Natural killer cell (primary cell): ENCODE results near the gene MARK3. TPM values are rescaled to one million over a fixed set of nuclear protein-coding genes. Genes with fewer than 3 reads are reported as not detected.

ENCODE experiments used
- ATAC-seq, 3 donors: fragments of 150-1000 bp in 2 of 3; fragments of 200-7000 bp in 1 of 3; cut with Tn5 transposase; 1 replicate in 1 of 3; 2 replicates in 2 of 3; pipeline ENCODE4 v1.10.0; 2021; ENCODE audit warnings: mild to moderate bottlenecking in 2 of 3, moderate library complexity in 2 of 3
- DNase-seq, 2 donors: peaks; one replicate each; pipeline versions ENCODE4 v3.0.0 to v3.0.0-alpha.2; 2013 to 2021; ENCODE audit warnings: mixed read lengths in 1 of 2
- H3K27ac ChIP-seq: one replicate; pipeline ENCODE4 v1.5.1; 2013; ENCODE audit warnings: mild to moderate bottlenecking, low read length
- H3K27me3 ChIP-seq: one replicate; pipeline ENCODE4 v1.6.1; 2013; ENCODE audit warnings: low read length; ENCODE audit not compliant: control insufficient read depth, insufficient read depth
- H3K36me3 ChIP-seq: one replicate; pipeline ENCODE4 v1.6.1; 2013; ENCODE audit warnings: low read length; ENCODE audit not compliant: control insufficient read depth, insufficient read depth
- H3K4me1 ChIP-seq: one replicate; pipeline ENCODE4 v1.6.1; 2013; ENCODE audit warnings: low read length; ENCODE audit not compliant: control insufficient read depth, insufficient read depth
- H3K4me3 ChIP-seq: one replicate; pipeline ENCODE4 v1.5.1; 2013; ENCODE audit warnings: low read length
- H3K9me3 ChIP-seq: one replicate; pipeline ENCODE4 v1.6.1; 2013; ENCODE audit warnings: low read length; ENCODE audit not compliant: control insufficient read depth, insufficient read depth
- H3K27ac Mint-ChIP-seq, 2 donors: one replicate each; pipeline ENCODE4 v1.8.0; 2022; ENCODE audit warnings: mild to moderate bottlenecking in 2 of 2, mixed read lengths in 2 of 2, moderate library complexity in 1 of 2
- H3K27me3 Mint-ChIP-seq, 2 donors: one replicate each; pipeline ENCODE4 v1.8.0; 2022; ENCODE audit warnings: low read depth in 2 of 2, mixed read lengths in 2 of 2
- H3K36me3 Mint-ChIP-seq: one replicate; pipeline ENCODE4 v1.8.0; 2022; ENCODE audit warnings: mixed read lengths
- H3K4me1 Mint-ChIP-seq, 2 donors: one replicate each; pipeline ENCODE4 v1.8.0; 2022; ENCODE audit warnings: mixed read lengths in 2 of 2
- H3K4me3 Mint-ChIP-seq: one replicate; pipeline ENCODE4 v1.8.0; 2022; ENCODE audit warnings: mild to moderate bottlenecking, moderate library complexity, mixed read lengths
- H3K9me3 Mint-ChIP-seq, 2 donors: one replicate each; pipeline ENCODE4 v1.8.0; 2022; ENCODE audit warnings: mixed read lengths in 2 of 2
- WGBS: methylation state at CpG from one replicate; pipeline ENCODE4 v1.1.7; 2013; ENCODE audit warnings: missing lambda C conversion rate; ENCODE audit not compliant: insufficient coverage; 5-methylcytosine and 5-hydroxymethylcytosine counted together
- intact Hi-C: fragments of 100-400 bp; cut with micrococcal nuclease; formaldehyde crosslinking; loops from one replicate; pipeline ENCODE4 v1.14.2; 2022
- total RNA-seq, 4 donors: library from RNA; stranded (reverse); fragments of 120-200 nt in 1 of 4; gene quantifications; one replicate each; pipeline versions ENCODE4 v1.2.3 to v1.2.4, GENCODE V29; 2013 to 2022
- TF ChIP-seq, protein P1 (sequence below): fragments of 200-600 bp; IDR thresholded peaks from one replicate; pipeline ENCODE4 v1.8.0; 2022; ENCODE audit warnings: antibody characterized with exemption

Gene MARK3
- total RNA-seq, 3 donors from 2014 or later (not counting 1 experiment from before 2014, with no cell fraction given): 138 to 167 (median 152) TPM

- no peaks in the 10 kb centered on the region for H3K4me1 ChIP-seq
- peaks cover 47 to 53% of the 10 kb centered on the region in 2 donors for H3K4me1 Mint-ChIP-seq
- intact Hi-C loops: no loop called here
- no peak overlapping the region for H3K4me3 ChIP-seq
- DNase-seq (no peak), ATAC-seq (no peak)
- H3K4me3 Mint-ChIP-seq: no peak overlapping the region
- H3K27ac ChIP-seq: no peak overlapping the region
- H3K36me3 ChIP-seq: peaks cover 7% of the 10 kb centered on the region
- no peaks in the 10 kb centered on the region for H3K36me3 Mint-ChIP-seq
- WGBS: 100% methylated on average over 5 of the region's 6 CpGs
- H3K27me3 Mint-ChIP-seq: no peaks in the 10 kb centered on the region
- H3K9me3 Mint-ChIP-seq: no peaks in the 10 kb centered on the region
- TF ChIP-seq, protein P1, sequence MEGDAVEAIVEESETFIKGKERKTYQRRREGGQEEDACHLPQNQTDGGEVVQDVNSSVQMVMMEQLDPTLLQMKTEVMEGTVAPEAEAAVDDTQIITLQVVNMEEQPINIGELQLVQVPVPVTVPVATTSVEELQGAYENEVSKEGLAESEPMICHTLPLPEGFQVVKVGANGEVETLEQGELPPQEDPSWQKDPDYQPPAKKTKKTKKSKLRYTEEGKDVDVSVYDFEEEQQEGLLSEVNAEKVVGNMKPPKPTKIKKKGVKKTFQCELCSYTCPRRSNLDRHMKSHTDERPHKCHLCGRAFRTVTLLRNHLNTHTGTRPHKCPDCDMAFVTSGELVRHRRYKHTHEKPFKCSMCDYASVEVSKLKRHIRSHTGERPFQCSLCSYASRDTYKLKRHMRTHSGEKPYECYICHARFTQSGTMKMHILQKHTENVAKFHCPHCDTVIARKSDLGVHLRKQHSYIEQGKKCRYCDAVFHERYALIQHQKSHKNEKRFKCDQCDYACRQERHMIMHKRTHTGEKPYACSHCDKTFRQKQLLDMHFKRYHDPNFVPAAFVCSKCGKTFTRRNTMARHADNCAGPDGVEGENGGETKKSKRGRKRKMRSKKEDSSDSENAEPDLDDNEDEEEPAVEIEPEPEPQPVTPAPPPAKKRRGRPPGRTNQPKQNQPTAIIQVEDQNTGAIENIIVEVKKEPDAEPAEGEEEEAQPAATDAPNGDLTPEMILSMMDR: no peak
- no peaks in the 10 kb centered on the region for H3K9me3 ChIP-seq
- no peaks in the 10 kb centered on the region for H3K27me3 ChIP-seq
- peak overlapping the region; percentile 19 to 48 for H3K27ac Mint-ChIP-seq
These were observed 57.1 kb downstream of the MARK3 start for GRCh38 chr14:103442288-103442687.

- Mint-ChIP-seq H3K36me3 (no peaks in the 10 kb centered on the region), H3K9me3 (no peaks in the 10 kb centered on the region), H3K4me3 (no peak overlapping the region), H3K4me1 (peaks cover 56 to 61% of the 10 kb centered on the region in 2 donors), H3K27me3 (no peaks in the 10 kb centered on the region), H3K27ac (no peak overlapping the region)
- DNase-seq (no peak), ATAC-seq (no peak)
- no peak overlapping the region for H3K27ac ChIP-seq
- intact Hi-C loops: no loop called here
- WGBS: no CpG with 5 or more reads among the region's 2 CpGs
- peaks cover 7% of the 10 kb centered on the region for H3K36me3 ChIP-seq
- H3K4me1 ChIP-seq: no peaks in the 10 kb centered on the region
- H3K9me3 ChIP-seq: no peaks in the 10 kb centered on the region
- H3K4me3 ChIP-seq: no peak overlapping the region
- TF ChIP-seq, protein P1: no peak
- H3K27me3 ChIP-seq: no peaks in the 10 kb centered on the region
These were observed 57.9 kb downstream of the MARK3 start for GRCh38 chr14:103443111-103443510.

DNA sequence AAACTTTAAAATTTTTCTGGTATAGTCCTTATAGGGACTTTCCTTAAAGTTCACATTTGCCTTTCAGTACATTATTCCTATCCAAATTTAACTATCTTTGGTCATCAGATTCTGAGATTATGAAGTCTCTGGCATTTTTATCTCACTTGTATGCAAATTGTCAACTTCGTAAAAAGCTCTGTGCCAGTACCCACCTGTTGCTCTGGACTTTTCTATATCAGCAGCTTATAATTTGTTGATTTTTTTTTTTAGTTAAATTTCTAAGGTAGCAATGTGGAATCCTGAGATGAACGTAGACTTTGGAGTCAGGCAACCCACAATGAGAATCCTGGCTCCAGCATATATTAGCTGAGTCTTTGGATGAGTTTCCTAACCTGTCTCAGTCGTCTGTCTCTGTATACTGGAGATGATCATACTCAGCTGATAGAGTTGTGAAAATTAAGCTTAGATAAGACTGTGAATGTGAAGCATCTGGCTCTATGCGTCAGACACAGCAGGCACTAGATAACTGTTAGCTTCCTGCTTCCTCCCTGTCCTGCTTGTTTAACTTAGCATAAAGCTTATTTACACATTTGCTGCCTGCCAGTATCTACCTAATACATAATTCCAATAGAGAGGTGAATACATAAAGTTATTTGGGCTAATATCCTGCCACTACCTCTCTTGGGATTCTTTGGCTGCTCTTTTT, 59.8 kb downstream of the MARK3 start:
- H3K36me3 ChIP-seq: peaks cover 6% of the 10 kb centered on the region
- no peaks in the 10 kb centered on the region for H3K27me3 ChIP-seq
- TF ChIP-seq, protein P1: no peak
- DNase-seq (no peak), ATAC-seq (peak; percentile 58 to 74 (median 74))
- H3K4me1 Mint-ChIP-seq: peaks cover 56 to 62% of the 10 kb centered on the region in 2 donors
- 66% methylated on average over 4 of the region's 4 CpGs for WGBS
- no peak overlapping the region for H3K27ac ChIP-seq
- no peaks in the 10 kb centered on the region for H3K4me1 ChIP-seq
- no peaks in the 10 kb centered on the region for H3K27me3 Mint-ChIP-seq
- no peaks in the 10 kb centered on the region for H3K9me3 Mint-ChIP-seq
- intact Hi-C loops: no loop called here
- no peaks in the 10 kb centered on the region for H3K9me3 ChIP-seq
- no peak overlapping the region for H3K4me3 ChIP-seq
- H3K27ac Mint-ChIP-seq: peak overlapping the region; percentile 9 to 57
- no peak overlapping the region for H3K4me3 Mint-ChIP-seq
- no peaks in the 10 kb centered on the region for H3K36me3 Mint-ChIP-seq

GRCh38 chr14:103445806-103446205, 60.6 kb downstream of the MARK3 start:
- no peaks in the 10 kb centered on the region for H3K27me3 ChIP-seq
- H3K4me3 Mint-ChIP-seq: no peak overlapping the region
- no peak overlapping the region for H3K27ac ChIP-seq
- H3K9me3 Mint-ChIP-seq: no peaks in the 10 kb centered on the region
- no peak for ATAC-seq
- H3K4me1 ChIP-seq: no peaks in the 10 kb centered on the region
- no peaks in the 10 kb centered on the region for H3K36me3 Mint-ChIP-seq
- no peaks in the 10 kb centered on the region for H3K27me3 Mint-ChIP-seq
- TF ChIP-seq, protein P1: no peak
- no peak overlapping the region for H3K4me3 ChIP-seq
- intact Hi-C loops: no loop called here
- DNase-seq: no peak
- peaks cover 56 to 57% of the 10 kb centered on the region in 2 donors for H3K4me1 Mint-ChIP-seq
- no peaks in the 10 kb centered on the region for H3K9me3 ChIP-seq
- H3K27ac Mint-ChIP-seq: peak overlapping the region; percentile 9 to 57
- 94% methylated on average over 3 of the region's 3 CpGs for WGBS
- peaks cover 2% of the 10 kb centered on the region for H3K36me3 ChIP-seq
